NCI-H446 (cell line): ENCODE measurements around the gene GAREM1.
"Not testable (repeated sequence)": the region's sequence is repeated elsewhere in the genome, so short reads cannot be mapped to it uniquely, and the experiment has no call there.

Experiments
- DNase-seq, 2 experiments: peaks; one replicate each; lab custom pipeline; 2025; lab: John Stamatoyannopoulos, UW

The GAREM1 gene

DNA sequence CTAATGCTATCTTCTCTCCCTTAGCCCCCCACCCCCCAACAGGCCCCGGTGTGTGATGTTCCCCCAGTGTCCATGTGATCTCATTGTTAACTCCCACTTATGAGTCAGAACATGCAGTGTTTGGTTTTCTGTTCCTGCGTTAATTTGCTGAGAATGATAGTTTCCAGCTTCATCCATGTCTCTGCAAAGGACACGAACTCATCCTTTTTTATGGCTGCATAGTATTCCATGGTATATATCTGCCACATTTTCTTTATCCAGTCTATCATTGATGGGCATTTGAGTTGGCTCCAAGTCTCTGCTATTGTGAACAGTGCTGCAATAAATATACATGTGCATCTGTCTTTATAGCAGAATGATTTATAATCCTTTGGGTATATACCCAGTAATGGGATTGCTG lies 179.1 kb downstream of the GAREM1 start:
- DNase-seq, result not testable (repeated sequence)

DNA sequence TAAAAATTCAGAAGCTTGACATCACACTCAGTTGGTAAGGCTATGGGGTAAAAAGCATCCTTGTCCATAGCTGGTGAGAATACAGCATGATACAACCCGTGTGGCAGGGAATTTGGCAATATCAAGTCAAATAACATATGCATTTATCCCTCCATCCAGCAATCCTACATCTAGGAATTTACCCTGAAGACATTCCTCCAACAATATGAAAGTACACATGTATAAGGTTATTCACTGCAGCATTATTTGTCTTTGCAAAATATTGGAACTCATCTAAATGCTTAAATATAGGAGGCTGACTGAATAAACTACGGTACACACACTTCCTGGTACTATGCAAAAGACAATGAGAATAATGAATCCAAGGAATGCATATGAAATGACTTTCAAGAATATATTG lies 179.9 kb downstream of the GAREM1 start:
- DNase-seq, result no peak

DNA sequence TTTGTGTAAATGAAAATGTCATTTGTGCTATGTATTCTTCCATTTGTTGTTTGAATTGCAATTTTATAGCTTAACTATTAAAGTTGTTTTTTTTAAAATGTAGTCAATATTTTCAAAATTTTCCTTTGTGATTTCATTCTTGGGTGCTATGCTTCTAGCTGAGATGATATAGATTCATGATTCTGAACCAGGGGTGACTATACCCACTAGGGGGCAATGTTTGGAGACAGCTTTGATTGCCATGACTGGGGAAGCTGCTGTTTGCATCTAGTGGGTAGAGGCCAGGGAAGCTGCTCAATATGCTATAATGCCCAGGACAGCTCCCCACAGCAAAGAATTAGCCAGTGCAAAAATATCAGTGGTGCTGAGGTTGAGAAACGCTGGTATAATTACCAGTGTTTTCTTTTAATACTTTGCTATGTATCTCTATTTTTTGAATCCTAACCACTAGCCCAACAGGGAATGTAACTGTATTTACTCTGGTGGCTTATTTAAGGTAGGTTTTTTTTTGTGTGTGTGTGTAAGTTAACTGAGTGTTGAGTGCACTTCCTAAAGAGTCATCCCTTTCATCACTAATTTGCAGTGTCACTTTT lies 181.1 kb downstream of the GAREM1 start:
- peak; percentile 9 to 62 for DNase-seq

DNA sequence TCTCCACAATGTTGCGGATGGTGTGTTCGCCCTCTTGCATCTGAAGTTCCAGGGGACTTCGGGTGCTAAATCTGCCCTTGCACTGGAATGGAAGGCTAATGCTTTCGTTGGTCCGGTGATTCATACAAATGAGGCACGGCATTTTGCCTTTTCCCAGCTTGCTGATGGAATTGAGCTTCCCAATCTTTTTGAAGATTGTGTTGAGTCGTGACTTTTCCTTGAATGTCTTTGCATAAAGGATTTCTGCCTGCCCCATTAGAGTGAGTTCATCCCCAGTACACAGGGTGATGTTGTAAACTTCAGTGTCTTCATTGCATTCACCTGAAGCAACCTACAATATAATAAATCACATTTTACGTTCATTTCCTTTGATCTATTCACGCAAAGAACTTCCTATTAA lies 182.8 kb downstream of the GAREM1 start:
- no peak for DNase-seq

DNA sequence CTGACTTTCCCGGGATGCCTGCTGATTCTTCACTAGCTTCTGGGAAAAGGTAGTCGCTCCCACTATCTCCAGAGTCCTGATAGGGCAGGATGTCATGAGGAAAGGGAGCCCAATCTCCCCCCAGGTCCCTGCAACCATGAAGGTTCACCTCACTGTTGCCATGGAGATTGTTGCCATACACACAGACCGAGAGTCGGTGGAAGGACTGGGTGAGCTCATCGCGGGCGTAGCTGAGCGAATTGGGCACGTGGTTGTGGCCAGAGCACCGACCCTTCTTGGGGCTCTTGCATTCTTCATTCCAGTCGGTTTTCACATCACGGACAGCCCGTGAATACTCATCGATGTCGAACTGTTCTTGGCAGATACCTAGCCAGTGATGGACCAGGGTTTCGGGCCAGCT lies 183.4 kb downstream of the GAREM1 start:
- no peak for DNase-seq

DNA sequence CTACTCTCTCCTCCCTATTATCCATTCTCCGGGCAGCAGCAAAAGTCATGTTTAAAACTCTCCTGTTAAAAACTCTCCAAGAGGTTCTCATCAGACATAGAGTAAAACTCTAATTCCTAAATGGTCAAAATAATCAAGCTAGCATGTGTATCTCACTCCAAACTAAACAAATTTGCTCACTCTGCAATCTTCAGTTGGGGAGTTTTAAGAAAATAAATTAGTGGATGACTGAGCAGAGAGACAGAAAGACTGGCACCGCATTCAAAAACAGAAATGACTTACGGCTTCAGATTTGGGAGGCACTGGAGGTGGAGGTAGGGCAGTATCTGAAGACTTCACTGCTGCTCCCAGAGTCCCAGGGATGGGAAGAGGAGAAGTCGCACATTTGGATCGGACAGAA lies 183.9 kb downstream of the GAREM1 start:
- DNase-seq, result no peak

DNA sequence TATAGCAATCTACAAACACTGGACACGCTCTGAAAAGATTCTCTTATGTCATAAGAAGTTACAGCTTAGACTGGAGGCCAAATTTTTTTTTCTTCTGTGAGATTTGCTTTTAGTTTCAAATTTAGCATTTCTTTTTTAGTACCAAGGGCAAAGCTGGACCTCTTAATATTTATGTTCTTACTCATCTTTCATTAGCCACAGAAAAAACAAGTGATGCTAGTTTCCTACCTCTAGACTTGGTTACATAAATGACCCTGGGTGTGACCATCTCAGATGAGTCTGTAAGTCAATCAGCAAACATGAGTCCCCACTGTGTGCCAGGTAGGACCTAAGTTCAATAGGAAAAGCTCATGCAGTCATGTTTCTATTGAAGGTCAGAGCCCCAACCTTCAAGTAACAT lies 186.4 kb downstream of the GAREM1 start:
- DNase-seq, result no peak

DNA sequence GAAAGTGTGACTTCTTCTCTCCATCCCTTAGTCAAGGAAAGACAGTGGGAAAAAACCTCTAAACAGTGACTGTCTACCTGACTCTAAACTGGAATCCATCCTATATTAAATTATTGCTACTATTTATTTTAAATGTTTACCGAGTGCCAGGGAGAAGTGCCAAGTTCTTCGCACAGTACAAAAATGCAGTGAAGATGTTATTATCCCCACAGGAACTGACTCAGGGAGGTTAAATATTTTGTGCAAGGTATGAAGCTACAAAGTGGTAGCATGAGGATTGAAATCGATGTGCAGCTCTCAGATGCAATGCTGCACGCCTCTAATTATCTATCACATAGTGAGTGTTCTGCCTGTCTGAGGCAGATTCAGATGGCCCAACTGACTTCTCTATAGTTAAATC lies 189.8 kb downstream of the GAREM1 start:
- no peak for DNase-seq

DNA sequence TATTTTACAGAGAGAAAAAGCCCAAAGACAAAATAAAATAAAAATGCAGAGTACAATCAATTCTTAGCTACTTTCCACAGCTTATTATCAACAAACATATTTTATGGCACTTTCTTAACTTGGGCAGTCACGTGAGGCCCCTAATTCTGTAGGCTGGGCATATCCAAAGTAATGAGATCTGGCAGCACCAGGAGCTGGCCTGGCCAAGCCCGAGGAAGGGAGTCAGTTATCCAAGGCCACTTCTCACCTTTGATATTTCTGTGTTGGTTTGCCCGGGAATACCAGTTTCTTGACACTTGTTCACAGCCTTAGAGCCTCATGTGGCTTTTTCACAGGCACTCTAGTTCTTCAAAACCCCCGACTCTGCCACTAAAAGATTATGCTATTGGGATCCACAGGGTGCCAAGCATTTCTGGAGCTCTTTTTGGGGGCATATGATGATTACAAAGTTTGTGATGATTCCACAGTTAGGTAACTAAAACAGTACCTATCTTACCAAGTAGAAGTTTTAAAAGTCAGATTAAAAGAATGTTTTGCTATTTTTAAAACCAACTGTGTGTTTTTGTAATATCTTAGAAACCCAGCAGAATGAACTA lies 190.4 kb downstream of the GAREM1 start:
- DNase-seq, result no peak

DNA sequence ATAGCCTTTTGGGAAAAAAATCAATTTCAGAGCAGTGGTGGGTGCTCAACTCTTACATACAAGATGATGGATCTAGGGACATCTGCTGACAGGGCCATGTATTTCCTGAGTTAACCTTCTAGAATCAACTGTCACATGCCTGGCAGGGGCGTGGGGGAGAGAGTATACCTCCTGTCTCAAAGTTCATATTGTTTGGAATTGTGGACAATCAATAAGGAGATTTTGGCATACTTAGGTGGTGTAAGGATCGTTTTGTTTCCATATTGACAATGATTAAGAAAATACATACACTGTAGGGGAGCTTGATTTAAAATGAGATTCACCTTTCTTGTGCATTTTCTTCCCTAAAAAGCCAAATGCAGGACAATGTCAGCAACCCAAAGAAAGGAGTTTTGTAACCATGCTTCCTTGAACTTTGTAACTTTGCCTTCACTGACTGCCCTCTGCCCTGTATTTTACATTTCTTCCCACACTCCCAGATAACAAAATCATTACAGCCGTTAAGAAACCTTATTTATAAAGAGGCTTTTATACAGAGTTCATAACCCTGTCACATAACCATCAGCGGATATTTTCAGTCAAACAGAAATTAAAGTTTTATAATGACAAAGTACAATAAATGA lies 192.4 kb downstream of the GAREM1 start:
- no peak for DNase-seq

DNA sequence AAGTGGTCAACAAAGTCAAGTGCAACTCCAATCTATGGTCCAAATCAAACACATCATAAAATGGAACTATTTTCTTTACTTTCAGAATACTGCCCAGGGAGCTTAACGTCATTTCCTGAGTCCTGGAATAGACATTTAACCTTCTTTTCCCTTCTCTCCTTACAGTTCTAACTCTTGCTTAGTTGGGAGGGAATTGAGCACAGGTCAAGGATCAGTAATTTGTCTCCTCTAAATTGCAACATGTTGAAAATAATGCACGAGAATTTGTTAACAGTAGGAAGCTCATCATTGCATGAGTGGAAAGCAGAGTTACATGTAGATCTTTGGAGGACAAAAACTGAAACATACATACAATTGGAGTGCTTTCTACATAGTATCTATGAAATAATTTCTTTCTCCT lies 193.1 kb downstream of the GAREM1 start:
- DNase-seq, result no peak

DNA sequence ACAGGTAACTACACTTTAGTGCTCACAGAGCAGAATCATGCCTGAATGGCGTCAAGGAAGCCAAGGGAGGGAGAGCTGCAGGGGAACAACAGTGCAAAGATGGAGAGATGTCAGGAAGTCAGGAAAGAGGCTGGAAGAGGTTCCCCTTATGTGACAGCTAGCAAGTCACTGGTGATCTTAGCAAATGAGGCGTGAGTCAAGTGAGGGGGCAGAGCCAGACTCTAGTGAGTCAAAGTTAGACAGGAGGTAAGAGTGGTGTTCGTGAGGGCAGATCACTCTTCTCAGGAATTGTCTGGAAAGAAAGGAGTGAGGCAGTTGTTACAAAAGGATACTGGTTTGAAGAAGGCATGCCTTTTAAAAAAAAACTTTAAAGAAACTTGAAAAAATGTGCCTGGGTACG lies 193.8 kb downstream of the GAREM1 start:
- no peak for DNase-seq

DNA sequence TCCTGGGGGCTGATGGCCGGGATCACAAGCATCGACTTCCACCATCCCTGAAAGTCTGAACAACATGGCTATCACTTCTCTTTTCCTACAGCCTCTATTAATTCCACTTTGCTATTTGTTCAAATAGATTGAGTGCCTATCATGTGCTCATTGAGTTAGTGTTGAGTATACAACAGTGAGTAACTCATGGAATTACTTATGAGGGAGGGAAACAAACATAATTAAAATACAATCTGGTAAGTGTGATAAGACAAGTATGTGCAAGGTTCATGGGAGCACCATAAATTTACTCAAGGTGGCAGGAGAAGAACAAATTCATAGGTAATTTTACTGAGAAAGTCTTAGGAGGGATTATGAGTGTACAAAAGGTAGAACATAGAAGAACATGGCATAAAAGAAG lies 194.4 kb downstream of the GAREM1 start:
- DNase-seq, result no peak

DNA sequence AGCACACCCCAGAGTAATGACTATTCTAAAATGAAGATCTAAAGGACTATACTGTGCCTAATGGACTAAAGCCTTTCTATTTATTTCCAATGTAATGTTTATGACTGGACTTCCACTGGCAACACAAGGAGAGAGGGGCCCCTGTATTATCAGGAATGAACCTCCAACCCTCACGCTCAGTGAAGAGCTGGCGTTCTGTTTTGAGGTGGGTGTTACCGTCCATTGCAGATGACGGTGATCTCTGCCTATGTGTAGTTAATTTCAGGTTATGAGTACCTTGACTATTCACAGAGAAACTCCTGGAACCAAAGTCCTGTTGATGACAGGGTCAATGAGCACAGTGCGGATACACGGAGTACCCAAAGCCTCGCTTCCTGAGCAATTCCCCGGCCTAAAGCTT lies 195.5 kb downstream of the GAREM1 start:
- DNase-seq, result no peak

DNA sequence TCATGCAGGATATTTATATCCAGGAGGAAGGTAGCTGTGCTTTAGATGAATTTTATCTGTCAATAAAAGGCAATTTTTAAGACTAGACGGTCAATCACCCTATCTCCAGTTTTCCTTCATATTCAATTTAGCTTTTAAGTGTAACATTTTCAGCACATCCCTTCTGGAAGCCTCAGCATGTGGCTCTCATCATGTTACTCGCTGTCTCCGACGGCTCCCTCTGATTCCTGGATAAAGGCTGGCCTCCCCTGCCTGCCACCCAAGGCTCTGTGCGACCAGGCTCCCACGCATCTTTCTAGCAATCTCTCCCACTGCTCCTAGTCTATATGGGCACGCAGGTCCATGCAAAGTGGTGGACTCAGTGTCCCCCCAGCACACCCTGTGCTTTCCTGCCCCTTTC lies 196.4 kb downstream of the GAREM1 start:
- no peak for DNase-seq

DNA sequence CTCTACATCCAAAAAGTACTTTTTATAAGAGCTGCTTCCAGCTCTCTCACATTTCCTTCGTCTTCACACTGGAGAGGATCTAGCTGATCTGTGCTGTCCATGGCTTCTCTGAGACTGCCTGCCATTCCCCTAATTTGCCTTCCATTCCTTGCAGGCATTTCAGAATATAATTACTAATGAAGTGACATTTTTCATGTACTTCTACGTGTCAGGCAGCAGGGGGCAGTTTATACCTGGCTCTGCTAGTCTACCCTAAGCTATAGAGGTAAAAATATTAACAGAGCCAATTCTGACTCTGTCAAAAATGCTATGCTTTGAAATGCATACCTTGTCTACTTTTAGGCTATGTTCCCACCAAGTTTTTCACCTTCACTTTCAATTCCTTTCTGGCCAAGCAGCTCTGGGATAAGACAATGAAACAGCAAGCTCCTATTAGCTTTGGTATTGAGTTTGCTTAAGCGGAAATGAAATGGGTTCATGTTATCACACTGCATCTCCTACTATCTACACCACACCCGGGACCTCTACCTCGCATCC lies 198.9 kb downstream of the GAREM1 start:
- peak in 1 of 2 experiments; percentile 27 for DNase-seq

DNA sequence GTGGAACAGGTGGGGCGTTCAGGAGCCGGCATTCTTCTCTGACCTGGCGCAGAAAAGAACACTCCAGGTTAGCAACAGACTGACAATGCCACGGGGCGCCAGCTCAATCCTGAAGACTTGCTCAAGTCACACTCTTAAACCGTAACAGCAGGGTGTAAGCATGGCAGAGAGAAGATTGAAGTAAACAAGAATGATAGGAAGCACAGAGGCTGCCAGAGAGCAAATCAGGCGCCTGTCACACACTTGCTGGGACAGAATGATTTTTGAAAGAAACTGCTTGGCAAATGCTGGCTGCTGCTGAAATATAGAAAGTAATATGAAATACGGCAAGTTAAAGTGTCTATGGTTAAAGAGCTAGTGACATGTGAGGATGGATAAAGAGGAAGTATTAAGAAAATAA lies 200.3 kb downstream of the GAREM1 start:
- DNase-seq, result no peak

DNA sequence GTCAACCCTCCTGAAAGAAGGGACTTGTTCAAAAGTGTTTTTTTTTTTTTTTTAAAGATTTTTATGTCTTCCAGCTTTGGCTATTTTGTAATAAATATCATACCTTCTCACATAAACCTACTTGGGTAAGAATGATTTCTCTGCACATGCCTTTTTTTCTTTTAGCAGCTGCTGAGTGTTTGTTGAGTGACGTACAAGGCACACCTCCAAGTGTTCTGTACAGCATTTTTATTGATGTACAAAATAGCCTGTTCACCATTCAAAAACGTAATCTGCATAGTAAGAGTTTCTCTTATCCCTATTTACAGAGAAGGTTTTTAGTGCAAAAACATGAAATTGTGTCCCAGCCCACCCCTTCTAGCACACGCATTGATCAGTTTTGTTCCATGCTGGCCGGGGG lies 203.2 kb downstream of the GAREM1 start:
- no peak for DNase-seq

DNA sequence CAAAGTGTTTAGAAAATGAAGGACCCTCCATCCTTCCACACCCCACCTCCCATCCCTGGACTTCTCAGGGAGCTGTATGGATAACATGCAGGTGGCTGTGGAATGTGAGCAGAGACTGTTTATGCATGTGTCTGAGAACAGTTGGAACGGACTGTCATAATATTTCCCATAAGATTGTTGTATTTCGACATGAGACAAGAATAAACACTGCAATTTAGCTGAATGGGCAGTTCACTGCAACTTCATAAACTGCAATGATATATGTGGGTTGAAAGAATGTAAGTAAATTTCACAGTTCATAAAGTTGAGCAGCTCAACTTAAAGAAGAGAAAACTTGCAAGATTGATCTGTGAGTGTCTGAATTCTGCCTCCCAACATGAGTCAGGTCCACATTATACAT lies 206.3 kb downstream of the GAREM1 start:
- DNase-seq, result no peak

DNA sequence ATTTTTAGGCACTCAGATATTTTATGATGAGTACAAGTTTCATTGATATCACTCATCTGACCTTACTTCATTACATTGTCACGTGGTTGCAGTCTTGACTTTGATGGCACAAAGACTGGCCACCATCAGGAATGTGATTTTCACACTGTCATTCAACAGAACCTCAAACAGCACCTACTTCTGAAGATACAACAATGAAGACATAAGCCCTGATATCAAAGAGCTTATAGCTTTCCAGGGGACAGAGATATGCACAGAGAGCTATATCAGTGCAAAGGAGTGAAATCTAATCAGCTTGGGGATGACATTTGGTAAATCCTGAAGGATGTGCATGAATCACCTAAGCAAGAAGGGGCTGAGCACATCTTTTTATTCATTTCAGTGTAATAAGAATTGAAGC lies 208.6 kb downstream of the GAREM1 start:
- DNase-seq, result no peak

DNA sequence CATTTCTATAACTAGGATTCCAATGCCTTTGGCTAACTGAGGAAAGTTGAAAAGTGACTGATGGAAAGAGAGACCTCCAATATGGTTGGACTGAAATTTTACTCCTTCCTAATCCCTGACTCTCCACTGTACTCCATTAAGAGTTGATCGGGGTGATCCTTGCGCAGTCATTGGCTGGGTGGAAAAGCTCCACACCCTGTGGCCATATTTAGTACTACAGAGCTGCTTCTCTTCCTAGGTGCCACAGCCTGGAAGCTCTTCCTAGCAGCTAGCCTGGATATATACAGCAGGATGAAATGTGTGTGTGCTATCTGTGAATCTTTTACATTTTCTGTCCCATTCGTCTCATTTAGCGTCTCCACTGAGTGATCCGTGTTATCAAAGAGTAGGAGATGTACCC lies 209.7 kb downstream of the GAREM1 start:
- DNase-seq, result no peak

DNA sequence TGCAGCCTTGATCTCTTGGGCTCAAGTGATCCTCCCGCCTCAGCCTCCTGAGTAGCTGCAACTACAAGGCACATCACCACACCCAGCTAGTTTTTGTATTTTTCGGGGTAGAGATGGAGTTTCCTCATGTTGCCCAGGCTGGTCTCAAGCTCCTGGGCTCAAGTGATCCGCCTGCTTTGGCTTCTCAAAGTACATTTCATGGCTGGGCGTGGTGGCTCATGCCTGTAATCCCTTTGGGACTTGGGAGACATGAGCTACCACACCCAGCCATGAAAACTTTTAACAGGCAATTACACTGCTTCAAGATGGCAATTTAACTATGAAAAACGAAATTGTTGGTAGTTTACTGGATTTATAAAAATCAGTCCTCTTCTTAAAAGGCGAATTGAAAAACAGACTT lies 211.1 kb downstream of the GAREM1 start:
- no peak for DNase-seq

DNA sequence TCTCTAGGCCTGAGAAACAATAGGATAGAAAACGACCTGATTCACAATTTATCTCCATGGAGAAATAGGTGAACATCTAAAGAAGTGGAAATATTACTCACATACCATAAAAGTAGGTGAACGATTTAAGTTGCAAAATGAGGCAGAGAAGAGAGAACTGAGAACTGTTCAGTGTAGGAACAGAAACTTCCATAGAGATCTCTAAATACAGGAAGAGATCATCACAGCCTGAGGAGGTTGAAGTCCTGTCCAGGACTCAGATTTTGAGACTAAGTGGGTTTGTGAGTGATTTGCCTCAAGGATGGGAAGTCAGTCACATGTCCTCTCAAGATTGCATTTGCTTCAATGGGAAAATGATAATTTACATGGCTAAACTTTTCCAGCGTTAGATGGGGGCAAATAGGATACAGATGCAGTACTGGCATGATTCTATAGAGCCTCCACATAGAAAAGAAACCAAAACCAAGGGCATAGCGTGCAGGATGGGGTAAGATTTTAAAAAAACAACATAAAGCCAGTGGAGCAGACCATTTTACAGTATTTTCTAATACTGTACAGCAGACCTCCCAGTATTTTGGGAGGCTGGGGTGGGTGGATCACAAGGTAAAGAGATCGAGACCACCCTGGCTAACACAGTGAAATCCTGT lies 212.0 kb downstream of the GAREM1 start:
- no peak for DNase-seq
